SK-N-SH treated with all-trans-retinoic acid at 6 μM for 48 hours (cell line): ENCODE measurements around the gene DOCK1.

Source experiments
- ATAC-seq: fragments of 200-7000 bp; cut with Tn5 transposase; 3 replicates; pipeline ENCODE4 v1.9.1; 2020; ENCODE audit warnings: mild to moderate bottlenecking, moderate library complexity
- ARNTL ChIP-seq: fragments of 450-650 bp; formaldehyde crosslinking; IDR thresholded peaks from 2 replicates; pipeline ENCODE4 v1.5.0; 2020; ENCODE audit warnings: low read depth, mild to moderate bottlenecking, moderate library complexity, borderline replicate concordance
- CREB5 ChIP-seq: fragments of 250-450 bp; sonication (Bioruptor Pico); IDR thresholded peaks from 2 replicates; pipeline ENCODE4 v1.5.1; 2020; ENCODE audit warnings: low read depth, mild to moderate bottlenecking, moderate library complexity
- CSDC2 ChIP-seq: fragments of 250-450 bp; sonication (Bioruptor Pico); IDR thresholded peaks from 2 replicates; pipeline ENCODE4 v1.5.0; 2020; ENCODE audit warnings: mild to moderate bottlenecking, moderate library complexity
- CSRNP3 ChIP-seq: fragments of 250-450 bp; sonication (Bioruptor Pico); IDR thresholded peaks from 2 replicates; pipeline ENCODE4 v1.5.1; 2021; ENCODE audit warnings: mild to moderate bottlenecking, moderate library complexity
- GLIS3 ChIP-seq: fragments of 250-450 bp; sonication (Bioruptor Pico); IDR thresholded peaks from 2 replicates; pipeline ENCODE4 v1.5.0; 2020; ENCODE audit warnings: mild to moderate bottlenecking, moderate library complexity
- ISL1 ChIP-seq: fragments of 250-450 bp; sonication (Bioruptor Pico); IDR thresholded peaks from 2 replicates; pipeline ENCODE4 v2.1.2; 2022; ENCODE audit warnings: mild to moderate bottlenecking, moderate library complexity
- PATZ1 ChIP-seq: fragments of 250-450 bp; sonication (Bioruptor Pico); IDR thresholded peaks from 2 replicates; pipeline ENCODE4 v1.8.0; 2020; ENCODE audit warnings: mild to moderate bottlenecking, moderate library complexity, borderline replicate concordance
- POU6F1 ChIP-seq: fragments of 250-450 bp; sonication (Bioruptor Pico); IDR thresholded peaks from 2 replicates; pipeline ENCODE4 v1.8.0; 2021; ENCODE audit warnings: low read depth, mild to moderate bottlenecking, moderate library complexity, borderline replicate concordance
- PPARA ChIP-seq: fragments of 250-450 bp; sonication (Bioruptor Pico); IDR thresholded peaks from 2 replicates; pipeline ENCODE4 v1.5.0; 2020; ENCODE audit warnings: mild to moderate bottlenecking, borderline replicate concordance
- RARB ChIP-seq: fragments of 250-450 bp; sonication (Bioruptor Pico); IDR thresholded peaks from 2 replicates; pipeline ENCODE4 v1.8.0; 2021; ENCODE audit warnings: mild to moderate bottlenecking, moderate library complexity
- SNAI2 ChIP-seq: fragments of 250-450 bp; sonication (Bioruptor Pico); IDR thresholded peaks from 2 replicates; pipeline ENCODE4 v1.5.0; 2020; ENCODE audit warnings: mild to moderate bottlenecking, moderate library complexity
- TOX ChIP-seq: fragments of 250-450 bp; sonication (Bioruptor Pico); IDR thresholded peaks from 2 replicates; pipeline ENCODE4 v1.8.0; 2021; ENCODE audit warnings: mild to moderate bottlenecking, moderate library complexity, borderline replicate concordance
- TSHZ2 ChIP-seq: fragments of 250-450 bp; sonication (Bioruptor Pico); IDR thresholded peaks from 2 replicates; pipeline ENCODE4 v1.5.0; 2020; ENCODE audit warnings: mild to moderate bottlenecking, moderate library complexity
- ZNF70 ChIP-seq: fragments of 450-650 bp; formaldehyde crosslinking; IDR thresholded peaks from 2 replicates; pipeline ENCODE4 v1.5.0; 2020; ENCODE audit warnings: mild to moderate bottlenecking, moderate library complexity

The DOCK1 gene

GRCh38 chr10:127133225-127133624 is 228.0 kb downstream of the DOCK1 start (continued):
- TF ChIP-seq TOX (CRISPR knock-in tag) = no peak
- TF ChIP-seq ARNTL = no peak
- no peak for TF ChIP-seq POU6F1 (CRISPR knock-in tag)
- no peak for TF ChIP-seq CSDC2 (CRISPR knock-in tag)
- TF ChIP-seq PATZ1 (CRISPR knock-in tag) = no peak

- TF ChIP-seq CSRNP3 (no peak), CREB5 (CRISPR knock-in tag) (no peak), SNAI2 (CRISPR knock-in tag) (no peak)
- no peak for ATAC-seq
These were observed 228.7 kb downstream of the DOCK1 start for GRCh38 chr10:127133672-127134500.

- no peak for TF ChIP-seq TSHZ2 (CRISPR knock-in tag)
- no peak for TF ChIP-seq PPARA (CRISPR knock-in tag)
- no peak for ATAC-seq
These were observed 230.8 kb downstream of the DOCK1 start for GRCh38 chr10:127135844-127136577.

- TF ChIP-seq RARB (CRISPR knock-in tag) = no peak
- no peak for TF ChIP-seq SNAI2 (CRISPR knock-in tag)
- TF ChIP-seq CSDC2 (CRISPR knock-in tag) = no peak
- no peak for ATAC-seq
These were observed 232.2 kb downstream of the DOCK1 start for GRCh38 chr10:127137391-127137790.

- no peak for ATAC-seq
- TF ChIP-seq ARNTL (no peak), POU6F1 (CRISPR knock-in tag) (no peak), TOX (CRISPR knock-in tag) (no peak), GLIS3 (CRISPR knock-in tag) (no peak), ZNF70 (CRISPR knock-in tag) (no peak), ISL1 (CRISPR knock-in tag) (no peak)
These were observed 236.9 kb downstream of the DOCK1 start for GRCh38 chr10:127142136-127142535.
